ENCODE data around the gene FRMD4B.

DNA sequence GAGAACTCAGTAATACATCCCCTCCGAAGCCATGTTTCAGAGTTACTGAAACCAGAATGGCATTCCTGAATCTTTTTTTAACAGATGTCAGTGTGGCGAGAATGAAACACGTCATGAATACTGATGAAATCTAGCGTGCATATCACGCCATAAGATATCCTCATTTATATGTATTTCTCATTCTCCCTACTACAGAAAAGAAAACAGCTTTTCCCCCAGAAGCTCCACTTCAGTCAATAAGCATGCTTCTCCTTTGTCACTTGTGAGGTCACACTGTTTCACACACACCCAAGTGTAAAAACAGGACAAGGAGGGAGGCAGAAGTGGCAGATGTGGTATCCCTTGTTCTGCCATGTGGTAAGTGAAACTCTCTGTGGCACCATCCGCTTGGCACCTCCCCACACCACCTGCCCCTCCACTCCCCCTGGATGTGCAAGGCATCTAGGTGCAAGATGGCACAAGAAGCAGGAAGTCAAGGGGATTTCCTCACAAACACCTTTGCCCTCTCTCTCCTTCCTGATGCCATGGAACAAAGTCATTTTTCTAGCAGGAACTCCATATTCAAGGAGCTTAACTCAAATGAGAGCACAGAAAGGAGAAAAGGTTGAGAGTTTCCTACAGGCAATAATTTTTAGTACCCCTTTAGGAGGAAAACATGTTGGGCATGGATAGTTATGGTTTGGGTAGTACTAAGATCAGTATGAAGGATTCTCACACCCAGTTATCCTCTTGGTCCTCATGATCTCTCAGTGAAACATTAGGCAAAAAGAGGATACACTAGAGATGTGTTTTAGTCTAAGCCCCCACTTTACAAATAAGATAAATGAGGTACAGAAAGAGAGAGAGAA, 47.5 kb upstream of the FRMD4B start:
- TF ChIP-seq, protein P1, sequence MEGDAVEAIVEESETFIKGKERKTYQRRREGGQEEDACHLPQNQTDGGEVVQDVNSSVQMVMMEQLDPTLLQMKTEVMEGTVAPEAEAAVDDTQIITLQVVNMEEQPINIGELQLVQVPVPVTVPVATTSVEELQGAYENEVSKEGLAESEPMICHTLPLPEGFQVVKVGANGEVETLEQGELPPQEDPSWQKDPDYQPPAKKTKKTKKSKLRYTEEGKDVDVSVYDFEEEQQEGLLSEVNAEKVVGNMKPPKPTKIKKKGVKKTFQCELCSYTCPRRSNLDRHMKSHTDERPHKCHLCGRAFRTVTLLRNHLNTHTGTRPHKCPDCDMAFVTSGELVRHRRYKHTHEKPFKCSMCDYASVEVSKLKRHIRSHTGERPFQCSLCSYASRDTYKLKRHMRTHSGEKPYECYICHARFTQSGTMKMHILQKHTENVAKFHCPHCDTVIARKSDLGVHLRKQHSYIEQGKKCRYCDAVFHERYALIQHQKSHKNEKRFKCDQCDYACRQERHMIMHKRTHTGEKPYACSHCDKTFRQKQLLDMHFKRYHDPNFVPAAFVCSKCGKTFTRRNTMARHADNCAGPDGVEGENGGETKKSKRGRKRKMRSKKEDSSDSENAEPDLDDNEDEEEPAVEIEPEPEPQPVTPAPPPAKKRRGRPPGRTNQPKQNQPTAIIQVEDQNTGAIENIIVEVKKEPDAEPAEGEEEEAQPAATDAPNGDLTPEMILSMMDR (conservative IDR thresholded peaks at IDR 0.05 in 1 of 2, IDR thresholded peaks at IDR 0.05 in 1 of 2; ENCODE audit: low read depth in 1 of 2, low read length in 2 of 2): no peak
- no peak for TF ChIP-seq EZH2 (IDR thresholded peaks at IDR 0.05; ENCODE audit: low read length, missing control alignments)
